T-helper 2 cell treated with Interferon-gamma antibody and Interleukin-4, amounts not matched to agents 5 μg/mL and 100 μg/mL, for 36 hours (primary cell): ENCODE measurements around the gene TGM5.
A peak's percentile ranks its signal among the peaks of the same experiment; 100 is the strongest.

Experiments used
- DNase-seq: peaks from one replicate; pipeline ENCODE4 v3.0.0; 2021; ENCODE audit warnings: low spot score
- H3K27ac Mint-ChIP-seq: one replicate; pipeline ENCODE4 v1.8.0; 2021; ENCODE audit warnings: mild to moderate bottlenecking, mixed read lengths
- H3K27me3 Mint-ChIP-seq: one replicate; pipeline ENCODE4 v1.8.0; 2021; ENCODE audit warnings: low read depth, mixed read lengths
- H3K36me3 Mint-ChIP-seq: one replicate; pipeline ENCODE4 v1.8.0; 2021; ENCODE audit warnings: low read depth, mixed read lengths
- H3K4me1 Mint-ChIP-seq: one replicate; pipeline ENCODE4 v1.8.0; 2021; ENCODE audit warnings: low read depth, mixed read lengths
- H3K4me3 Mint-ChIP-seq: one replicate; pipeline ENCODE4 v1.8.0; 2022; ENCODE audit warnings: mild to moderate bottlenecking, moderate library complexity, mixed read lengths
- H3K9me3 Mint-ChIP-seq: one replicate; pipeline ENCODE4 v1.8.0; 2021; ENCODE audit warnings: mixed read lengths

TGM5 gene

GRCh38 chr15:43268111-43269105, 1.7 kb upstream of the TGM5 start:
- no peak for DNase-seq
- Mint-ChIP-seq H3K27me3 (peaks cover 19% of the 10 kb centered on the region), H3K4me1 (peaks cover 4% of the 10 kb centered on the region), H3K36me3 (no peaks in the 10 kb centered on the region), H3K27ac (no peak overlapping the region), H3K4me3 (no peak overlapping the region), H3K9me3 (no peaks in the 10 kb centered on the region)

GRCh38 chr15:43267439-43267838, 711 bp upstream of the TGM5 start:
- Mint-ChIP-seq H3K4me3 (no peak overlapping the region), H3K4me1 (peaks cover 4% of the 10 kb centered on the region), H3K36me3 (no peaks in the 10 kb centered on the region), H3K9me3 (no peaks in the 10 kb centered on the region), H3K27me3 (peaks cover 23% of the 10 kb centered on the region), H3K27ac (no peak overlapping the region)
- DNase-seq, result no peak

GRCh38 chr15:43266386-43266785, 342 bp downstream of the TGM5 start:
- Mint-ChIP-seq H3K36me3 (no peaks in the 10 kb centered on the region), H3K27me3 (peaks cover 27% of the 10 kb centered on the region), H3K4me1 (peaks cover 4% of the 10 kb centered on the region), H3K27ac (no peak overlapping the region), H3K9me3 (no peaks in the 10 kb centered on the region), H3K4me3 (no peak overlapping the region)
- no peak for DNase-seq

GRCh38 chr15:43260011-43260615, 6.6 kb downstream of the TGM5 start:
- no peaks in the 10 kb centered on the region for H3K36me3 Mint-ChIP-seq
- no peak overlapping the region for H3K27ac Mint-ChIP-seq
- DNase-seq, result no peak
- peaks cover 15% of the 10 kb centered on the region for H3K27me3 Mint-ChIP-seq
- no peak overlapping the region for H3K4me3 Mint-ChIP-seq
- H3K4me1 Mint-ChIP-seq, result no peaks in the 10 kb centered on the region
- no peaks in the 10 kb centered on the region for H3K9me3 Mint-ChIP-seq

GRCh38 chr15:43258781-43259180, 7.9 kb downstream of the TGM5 start:
- no peak overlapping the region for H3K4me3 Mint-ChIP-seq
- H3K9me3 Mint-ChIP-seq, result no peaks in the 10 kb centered on the region
- H3K4me1 Mint-ChIP-seq, result peaks cover 3% of the 10 kb centered on the region
- no peak overlapping the region for H3K27ac Mint-ChIP-seq
- DNase-seq, result no peak
- H3K27me3 Mint-ChIP-seq, result peaks cover 12% of the 10 kb centered on the region
- no peaks in the 10 kb centered on the region for H3K36me3 Mint-ChIP-seq

- H3K9me3 Mint-ChIP-seq, result no peaks in the 10 kb centered on the region
- no peak for DNase-seq
- H3K27me3 Mint-ChIP-seq, result no peaks in the 10 kb centered on the region
- no peak overlapping the region for H3K4me3 Mint-ChIP-seq
- peaks cover 19% of the 10 kb centered on the region for H3K4me1 Mint-ChIP-seq
- no peaks in the 10 kb centered on the region for H3K36me3 Mint-ChIP-seq
- no peak overlapping the region for H3K27ac Mint-ChIP-seq
Observed at GRCh38 chr15:43256341-43256740, 10.4 kb downstream of the TGM5 start.

GRCh38 chr15:43255376-43255775, 11.4 kb downstream of the TGM5 start:
- Mint-ChIP-seq H3K4me1 (peaks cover 25% of the 10 kb centered on the region), H3K9me3 (no peaks in the 10 kb centered on the region), H3K27ac (no peak overlapping the region), H3K27me3 (no peaks in the 10 kb centered on the region), H3K4me3 (no peak overlapping the region), H3K36me3 (no peaks in the 10 kb centered on the region)
- no peak for DNase-seq

GRCh38 chr15:43253431-43254403, 13.0 kb downstream of the TGM5 start:
- no peaks in the 10 kb centered on the region for H3K36me3 Mint-ChIP-seq
- no peaks in the 10 kb centered on the region for H3K9me3 Mint-ChIP-seq
- peaks cover 39% of the 10 kb centered on the region for H3K4me1 Mint-ChIP-seq
- H3K27ac Mint-ChIP-seq, result no peak overlapping the region
- H3K4me3 Mint-ChIP-seq, result no peak overlapping the region
- no peaks in the 10 kb centered on the region for H3K27me3 Mint-ChIP-seq
- no peak for DNase-seq

GRCh38 chr15:43251871-43252250, 14.9 kb downstream of the TGM5 start:
- peaks cover 39% of the 10 kb centered on the region for H3K4me1 Mint-ChIP-seq
- DNase-seq, result peak; percentile 47
- no peaks in the 10 kb centered on the region for H3K27me3 Mint-ChIP-seq
- peak overlapping the region; percentile 73 for H3K27ac Mint-ChIP-seq
- no peak overlapping the region for H3K4me3 Mint-ChIP-seq
- H3K9me3 Mint-ChIP-seq, result no peaks in the 10 kb centered on the region
- no peaks in the 10 kb centered on the region for H3K36me3 Mint-ChIP-seq

- no peak overlapping the region for H3K4me3 Mint-ChIP-seq
- H3K27ac Mint-ChIP-seq, result peak overlapping the region; percentile 73
- no peaks in the 10 kb centered on the region for H3K9me3 Mint-ChIP-seq
- no peaks in the 10 kb centered on the region for H3K36me3 Mint-ChIP-seq
- H3K27me3 Mint-ChIP-seq, result no peaks in the 10 kb centered on the region
- no peak for DNase-seq
- peaks cover 40% of the 10 kb centered on the region for H3K4me1 Mint-ChIP-seq
Observed at GRCh38 chr15:43251185-43251870, 15.4 kb downstream of the TGM5 start.

GRCh38 chr15:43250785-43251184, 15.9 kb downstream of the TGM5 start:
- Mint-ChIP-seq H3K4me1 (peaks cover 40% of the 10 kb centered on the region), H3K9me3 (no peaks in the 10 kb centered on the region), H3K27me3 (no peaks in the 10 kb centered on the region), H3K36me3 (no peaks in the 10 kb centered on the region), H3K27ac (peak overlapping the region; percentile 32), H3K4me3 (no peak overlapping the region)
- DNase-seq, result no peak

- Mint-ChIP-seq H3K27me3 (no peaks in the 10 kb centered on the region), H3K4me1 (peaks cover 40% of the 10 kb centered on the region), H3K27ac (peak overlapping the region; percentile 67), H3K9me3 (no peaks in the 10 kb centered on the region), H3K4me3 (peak overlapping the region; percentile 42), H3K36me3 (no peaks in the 10 kb centered on the region)
- DNase-seq, result peak; percentile 52
Observed at GRCh38 chr15:43249699-43250203, 17.0 kb downstream of the TGM5 start.

- H3K27me3 Mint-ChIP-seq, result no peaks in the 10 kb centered on the region
- no peaks in the 10 kb centered on the region for H3K9me3 Mint-ChIP-seq
- H3K36me3 Mint-ChIP-seq, result no peaks in the 10 kb centered on the region
- H3K4me1 Mint-ChIP-seq, result peaks cover 38% of the 10 kb centered on the region
- no peak for DNase-seq
- peak overlapping the region; percentile 67 for H3K27ac Mint-ChIP-seq
- peak overlapping the region; percentile 42 for H3K4me3 Mint-ChIP-seq
Observed at GRCh38 chr15:43249236-43249635, 17.5 kb downstream of the TGM5 start.
